Activated CD8-positive, alpha-beta memory T cell treated with anti-CD3 and anti-CD28 coated beads for 24 hours (primary cell): ENCODE data around the gene SFMBT2.
"Not testable (repeated sequence)": the region's sequence is repeated elsewhere in the genome, so short reads cannot be mapped to it uniquely, and the experiment has no call there.

Source experiments
- DNase-seq: peaks from one replicate; pipeline ENCODE4 v3.0.0-alpha.2; 2020

Gene SFMBT2

DNA sequence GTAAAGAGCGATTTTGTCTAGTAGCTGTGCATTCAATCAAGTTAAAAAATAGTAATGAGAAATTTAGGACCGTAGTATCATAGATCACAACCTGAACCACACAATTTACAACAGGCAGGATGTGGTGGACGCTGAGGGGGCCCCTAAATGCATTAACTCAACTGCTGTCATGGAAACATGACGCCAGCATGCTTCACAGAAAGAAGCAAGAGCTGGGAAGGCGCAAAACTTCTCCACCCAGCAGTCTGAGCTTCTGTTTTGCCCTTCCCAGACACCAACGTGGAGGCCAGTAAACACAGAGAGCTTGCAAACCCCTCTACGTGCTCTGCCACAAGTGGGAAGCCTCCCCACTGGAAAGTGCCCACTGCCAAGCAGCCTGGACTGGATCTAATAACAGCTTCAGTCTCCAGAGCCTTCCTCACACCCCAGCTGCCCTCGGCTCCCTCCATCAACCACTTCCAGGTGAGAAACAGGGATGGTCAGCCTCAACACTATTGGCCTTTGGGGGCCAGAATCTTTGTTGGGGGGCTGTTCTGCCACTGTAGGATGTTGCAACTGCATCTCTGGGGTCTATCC is 151.8 kb downstream of the SFMBT2 start:
- peak; percentile 81 for DNase-seq

- no peak for DNase-seq
These were observed 155.3 kb downstream of the SFMBT2 start for GRCh38 chr10:7255517-7255916.

GRCh38 chr10:7251696-7252465 is 159.0 kb downstream of the SFMBT2 start:
- DNase-seq = no peak

- no peak for DNase-seq
These were observed 160.6 kb downstream of the SFMBT2 start for GRCh38 chr10:7250236-7250635.

DNA sequence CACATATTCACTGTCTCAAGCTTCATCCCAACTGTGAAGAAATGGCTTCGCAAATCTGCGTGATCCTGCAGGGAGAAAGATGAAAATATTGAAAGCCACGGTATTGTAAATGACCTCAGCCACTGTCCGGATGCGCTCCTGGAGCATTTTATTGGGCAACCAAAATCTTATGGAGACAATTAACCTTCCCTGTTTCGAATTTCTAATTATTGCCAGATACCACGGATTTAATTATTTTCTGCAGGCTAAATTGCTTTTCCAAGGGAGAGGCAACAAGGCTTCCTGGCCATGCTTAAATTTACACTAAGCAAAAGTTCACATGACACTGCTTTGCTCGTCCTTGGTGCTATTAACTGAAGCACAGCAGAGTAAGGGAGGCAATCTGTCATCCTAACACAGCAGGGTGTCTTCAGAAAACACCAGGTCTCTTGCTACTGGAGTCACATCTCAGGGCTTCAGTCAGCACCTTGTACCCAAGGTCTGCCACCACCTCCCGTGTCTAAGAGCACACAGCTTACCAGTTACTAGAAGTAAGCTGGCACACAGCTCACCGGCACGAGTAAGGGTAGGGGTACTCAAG is 162.2 kb downstream of the SFMBT2 start:
- no peak for DNase-seq

- DNase-seq = no peak
These were observed 162.7 kb downstream of the SFMBT2 start for GRCh38 chr10:7248148-7248547.

- DNase-seq = no peak
These were observed 165.3 kb downstream of the SFMBT2 start for GRCh38 chr10:7245505-7245904.

DNA sequence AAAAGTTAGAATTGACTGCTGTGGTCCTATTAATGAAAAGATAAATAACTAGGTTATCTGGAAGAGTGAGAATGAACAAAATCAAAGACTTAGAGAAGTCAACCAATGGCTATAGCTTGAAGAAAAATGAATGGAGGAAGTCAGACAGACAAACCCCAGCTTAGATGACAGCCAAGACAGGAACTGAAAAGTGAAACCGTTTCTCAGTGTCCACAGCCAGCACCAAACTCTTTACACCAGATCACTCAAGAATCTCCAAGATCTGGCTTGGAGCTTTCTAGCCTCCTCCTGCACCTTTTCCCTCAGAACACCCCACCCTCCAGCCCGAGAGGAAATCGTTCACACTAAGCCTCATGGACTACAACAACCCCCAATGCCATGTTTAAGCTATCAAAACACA is 167.0 kb downstream of the SFMBT2 start:
- no peak for DNase-seq

DNA sequence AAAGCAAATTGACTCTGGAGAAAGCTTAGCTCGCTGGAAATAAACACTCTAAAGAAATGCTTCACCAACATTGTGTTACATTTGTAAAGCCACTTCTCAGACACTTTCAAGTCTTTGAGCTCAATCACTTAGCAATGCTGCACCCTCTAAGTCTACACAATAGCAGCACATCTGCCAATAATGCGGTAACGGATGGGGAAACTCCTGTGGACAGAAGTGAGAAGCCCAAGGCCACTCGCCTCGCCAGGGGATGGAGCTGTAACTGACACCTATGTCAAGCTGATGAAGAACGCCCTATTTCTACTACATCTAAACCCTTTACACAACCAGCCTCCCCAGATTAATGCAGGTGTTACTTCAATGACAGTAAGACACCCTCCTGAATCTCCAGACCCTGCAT is 167.7 kb downstream of the SFMBT2 start:
- no peak for DNase-seq

DNA sequence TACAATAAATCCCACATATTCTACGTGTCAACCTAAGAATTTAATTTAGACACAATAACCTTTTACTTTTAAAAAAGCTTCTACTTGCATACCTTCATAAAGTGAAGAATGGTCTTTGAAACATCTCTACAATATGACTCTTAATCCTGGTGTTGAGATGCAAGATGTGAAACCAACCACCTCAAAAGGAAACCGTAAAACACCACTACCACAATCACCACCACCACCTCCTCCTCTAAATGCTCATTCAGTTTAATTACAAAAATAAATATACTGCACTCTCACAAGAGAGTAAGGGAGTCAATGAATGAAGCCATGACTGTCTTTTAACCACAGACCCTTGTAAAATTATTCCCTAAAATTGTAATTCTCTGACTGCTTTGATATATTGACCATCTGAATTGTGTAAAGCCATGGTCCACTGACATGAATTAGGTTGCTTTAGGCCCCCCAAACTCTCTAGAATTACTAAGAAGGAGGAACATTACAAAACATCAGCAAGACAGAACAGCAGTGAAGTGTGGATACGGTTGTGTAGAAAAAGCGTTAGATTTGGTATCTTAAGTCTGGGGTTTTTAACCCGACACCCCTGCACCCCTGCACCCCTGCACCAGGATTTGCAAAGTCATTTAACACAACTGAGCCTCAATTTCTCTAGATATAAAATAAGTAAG is 171.4 kb downstream of the SFMBT2 start:
- DNase-seq = no peak

- DNase-seq = no peak
These were observed 175.5 kb downstream of the SFMBT2 start for GRCh38 chr10:7235376-7235775.

GRCh38 chr10:7234109-7234508 is 176.7 kb downstream of the SFMBT2 start:
- DNase-seq = no peak

- no peak for DNase-seq
These were observed 177.4 kb downstream of the SFMBT2 start for GRCh38 chr10:7233259-7233991.

- DNase-seq = no peak
These were observed 179.1 kb downstream of the SFMBT2 start for GRCh38 chr10:7231509-7232414.

DNA sequence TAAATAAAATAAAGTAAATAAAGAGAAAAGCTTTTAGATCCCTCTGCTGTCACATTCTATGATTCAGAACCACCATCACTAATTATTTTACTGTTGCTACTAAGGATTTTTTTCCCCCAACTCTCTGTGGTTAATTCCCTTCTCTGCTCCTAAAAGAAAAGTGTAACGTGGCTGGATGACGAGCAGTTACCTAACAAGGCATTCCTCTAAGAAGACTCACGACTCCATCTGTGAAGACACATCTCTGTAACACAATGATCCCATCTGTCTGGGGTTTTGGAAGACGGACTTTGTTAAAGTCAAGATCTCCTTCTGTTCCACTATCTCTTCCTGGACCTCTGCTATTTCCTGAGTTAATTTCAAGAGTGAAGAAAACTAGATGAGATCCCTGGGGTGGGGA is 179.9 kb downstream of the SFMBT2 start:
- DNase-seq = no peak

DNA sequence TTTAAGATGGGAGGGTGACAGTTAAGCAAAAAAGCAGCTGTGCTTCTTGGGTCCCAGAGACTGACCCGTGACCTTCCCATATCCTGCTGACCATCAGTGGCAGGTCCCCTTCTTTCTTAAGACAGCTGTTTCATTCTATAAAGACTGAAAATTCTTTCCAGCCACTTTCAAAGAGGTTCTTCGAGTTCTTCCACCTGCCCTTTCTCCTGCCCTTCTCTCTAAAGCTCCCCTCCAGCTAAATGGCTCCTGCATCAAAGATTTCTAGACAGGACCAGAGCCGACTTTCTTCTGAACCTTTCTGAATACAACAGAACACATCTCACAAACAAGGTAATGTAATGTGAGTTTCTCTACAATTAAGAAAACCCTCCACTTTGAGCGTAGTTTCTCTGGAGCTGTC is 180.8 kb downstream of the SFMBT2 start:
- no peak for DNase-seq

- no peak for DNase-seq
These were observed 185.7 kb downstream of the SFMBT2 start for GRCh38 chr10:7225133-7225532.

- DNase-seq = no peak
These were observed 191.9 kb downstream of the SFMBT2 start for GRCh38 chr10:7218968-7219367.

GRCh38 chr10:7212696-7213095 is 198.1 kb downstream of the SFMBT2 start:
- DNase-seq = not testable (repeated sequence)

DNA sequence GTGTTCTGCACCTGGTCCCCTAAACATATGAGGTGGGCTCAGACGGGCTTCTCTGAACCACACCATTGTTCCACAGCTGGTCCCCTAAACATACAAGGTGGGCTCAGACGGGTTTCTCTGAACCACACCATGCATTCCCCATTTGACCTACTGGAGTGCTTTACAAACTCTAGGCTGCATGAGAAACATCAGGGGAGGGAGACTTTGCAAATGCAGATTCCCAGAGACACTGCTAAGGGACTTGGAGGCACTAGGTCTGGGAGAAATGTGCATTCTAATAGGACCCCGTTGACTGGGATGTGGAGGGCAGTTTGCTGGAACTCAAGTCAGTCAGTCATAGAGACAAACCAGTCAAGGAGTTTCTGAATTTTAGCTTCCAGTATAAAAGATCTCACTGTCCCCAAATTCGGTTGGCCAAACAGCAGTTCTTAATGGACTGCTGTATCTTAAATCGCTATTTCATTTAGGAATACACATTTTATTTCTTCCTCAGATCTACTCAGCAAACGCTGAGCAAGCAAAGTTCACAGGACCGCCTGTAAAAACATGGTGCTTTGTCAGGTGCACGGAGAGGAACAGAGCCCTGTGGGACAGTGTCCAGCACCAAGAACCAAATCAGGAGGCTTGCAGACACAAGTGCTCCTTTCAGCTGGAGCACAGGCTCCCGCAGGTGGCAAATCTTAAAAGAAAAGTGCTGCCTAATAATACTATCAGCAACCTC is 198.8 kb downstream of the SFMBT2 start:
- no peak for DNase-seq

DNA sequence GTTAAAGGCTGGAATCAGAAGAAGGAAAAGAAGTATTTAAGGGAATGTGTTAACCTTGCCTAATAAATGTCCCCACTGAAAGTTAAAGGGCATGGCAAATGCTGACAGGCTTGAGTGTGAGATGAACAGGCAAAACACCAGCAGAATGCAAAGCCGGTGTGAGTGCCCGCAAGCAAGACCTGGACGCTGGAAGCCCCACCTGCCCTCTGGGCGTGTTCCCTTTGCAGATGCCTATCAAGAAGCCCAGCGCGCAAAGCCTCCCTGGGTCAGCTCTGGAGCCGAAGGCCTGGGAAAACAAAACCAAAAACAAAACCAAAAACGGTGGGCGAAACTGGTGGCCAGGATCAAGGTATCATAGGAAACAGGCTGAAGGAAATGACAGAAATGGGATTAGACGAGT is 200.3 kb downstream of the SFMBT2 start:
- DNase-seq = no peak
